ENCODE data around the gene RNF144A.

The RNF144A gene, protein sequence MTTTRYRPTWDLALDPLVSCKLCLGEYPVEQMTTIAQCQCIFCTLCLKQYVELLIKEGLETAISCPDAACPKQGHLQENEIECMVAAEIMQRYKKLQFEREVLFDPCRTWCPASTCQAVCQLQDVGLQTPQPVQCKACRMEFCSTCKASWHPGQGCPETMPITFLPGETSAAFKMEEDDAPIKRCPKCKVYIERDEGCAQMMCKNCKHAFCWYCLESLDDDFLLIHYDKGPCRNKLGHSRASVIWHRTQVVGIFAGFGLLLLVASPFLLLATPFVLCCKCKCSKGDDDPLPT

DNA sequence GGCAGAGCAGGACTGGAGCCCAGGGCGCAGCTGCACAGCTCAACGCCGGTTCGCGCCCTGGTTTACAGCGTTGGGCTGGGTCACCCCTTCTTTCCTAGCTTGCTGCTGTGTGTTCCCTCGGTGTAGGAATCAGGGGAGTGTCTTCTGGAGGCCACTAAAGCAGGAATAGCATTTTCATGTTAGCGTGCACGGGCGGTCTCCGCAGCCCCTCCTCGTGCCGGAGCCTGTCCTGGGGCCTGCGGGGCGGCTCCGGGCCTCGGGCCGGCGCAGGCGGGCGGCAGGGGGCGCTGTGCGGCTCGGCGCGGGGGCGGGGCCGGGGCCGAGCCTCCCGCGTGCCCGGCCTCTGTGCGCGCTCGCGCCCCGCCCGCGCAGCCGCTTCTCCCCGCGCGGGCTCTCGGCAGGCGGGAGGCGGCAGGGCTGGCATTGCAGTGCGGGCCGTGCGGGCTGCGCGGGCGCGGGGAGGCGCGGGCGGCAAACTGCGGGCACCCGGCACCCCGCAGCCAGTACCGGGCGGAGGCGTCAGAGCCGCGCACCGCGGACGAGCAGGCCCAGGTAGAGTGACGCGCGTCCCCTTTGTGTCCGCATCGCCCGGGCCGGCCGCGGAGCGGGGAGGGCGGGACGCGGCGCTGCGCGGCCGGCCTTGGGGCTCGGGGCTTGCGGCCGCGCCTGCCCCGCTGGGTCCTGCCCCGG, at the start of gene RNF144A:
Gene RNF144A (plus strand): TSS at position 342 of the 690 bp plus-strand sequence. CDS start 79,515 bp downstream, outside the sequence.
- TF ChIP-seq, protein P1, sequence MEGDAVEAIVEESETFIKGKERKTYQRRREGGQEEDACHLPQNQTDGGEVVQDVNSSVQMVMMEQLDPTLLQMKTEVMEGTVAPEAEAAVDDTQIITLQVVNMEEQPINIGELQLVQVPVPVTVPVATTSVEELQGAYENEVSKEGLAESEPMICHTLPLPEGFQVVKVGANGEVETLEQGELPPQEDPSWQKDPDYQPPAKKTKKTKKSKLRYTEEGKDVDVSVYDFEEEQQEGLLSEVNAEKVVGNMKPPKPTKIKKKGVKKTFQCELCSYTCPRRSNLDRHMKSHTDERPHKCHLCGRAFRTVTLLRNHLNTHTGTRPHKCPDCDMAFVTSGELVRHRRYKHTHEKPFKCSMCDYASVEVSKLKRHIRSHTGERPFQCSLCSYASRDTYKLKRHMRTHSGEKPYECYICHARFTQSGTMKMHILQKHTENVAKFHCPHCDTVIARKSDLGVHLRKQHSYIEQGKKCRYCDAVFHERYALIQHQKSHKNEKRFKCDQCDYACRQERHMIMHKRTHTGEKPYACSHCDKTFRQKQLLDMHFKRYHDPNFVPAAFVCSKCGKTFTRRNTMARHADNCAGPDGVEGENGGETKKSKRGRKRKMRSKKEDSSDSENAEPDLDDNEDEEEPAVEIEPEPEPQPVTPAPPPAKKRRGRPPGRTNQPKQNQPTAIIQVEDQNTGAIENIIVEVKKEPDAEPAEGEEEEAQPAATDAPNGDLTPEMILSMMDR (IDR thresholded peaks at IDR 0.05; ENCODE audit: extremely low read depth, missing control alignments): peak; percentile 76
- DNase-seq (ENCODE audit: low spot score): peak; percentile 95

DNA sequence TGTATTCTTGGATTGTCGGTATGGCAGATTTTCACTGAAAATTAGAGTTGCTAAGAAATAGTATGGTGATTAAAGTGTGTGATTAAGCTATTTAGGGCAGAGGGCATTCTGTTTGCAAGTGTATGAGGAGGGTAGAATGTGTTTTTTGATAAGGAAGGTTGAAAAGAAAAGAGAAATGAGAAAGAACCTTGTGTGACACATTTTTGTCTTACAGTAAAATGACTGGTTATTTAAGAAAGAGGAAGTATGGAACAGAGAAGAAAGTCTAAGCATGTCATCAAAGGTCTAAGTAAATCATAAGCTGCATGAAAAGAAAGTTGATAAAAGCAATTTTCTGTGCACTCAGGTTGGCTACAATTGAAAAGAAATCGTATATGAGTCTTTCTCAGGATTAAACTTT, 44.8 kb upstream of the RNF144A start:
- TF ChIP-seq, protein P1 (IDR thresholded peaks at IDR 0.05; ENCODE audit: extremely low read depth, missing control alignments): no peak
- DNase-seq (ENCODE audit: low spot score): no peak

DNA sequence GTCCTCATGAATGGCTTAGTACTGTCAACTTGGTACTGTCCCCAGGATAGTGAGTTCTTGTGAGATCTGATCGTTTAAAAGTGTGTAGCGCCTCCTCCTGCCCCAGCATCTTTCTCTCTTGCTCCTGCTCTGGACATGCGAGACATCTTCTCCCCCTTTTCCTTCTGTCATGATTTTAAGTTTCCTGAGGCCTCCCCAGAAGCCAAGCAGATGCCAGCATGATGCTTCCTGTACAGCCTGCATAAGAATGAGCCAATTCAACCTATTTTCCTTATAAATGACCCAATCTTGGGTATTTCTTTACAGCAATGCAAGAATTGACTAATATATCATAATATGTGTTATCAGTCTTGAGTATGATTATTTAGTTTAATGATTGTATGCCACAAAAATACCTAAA, 43.2 kb upstream of the RNF144A start:
- DNase-seq (ENCODE audit: low spot score): no peak
- TF ChIP-seq, protein P1 (IDR thresholded peaks at IDR 0.05; ENCODE audit: extremely low read depth, missing control alignments): no peak

DNA sequence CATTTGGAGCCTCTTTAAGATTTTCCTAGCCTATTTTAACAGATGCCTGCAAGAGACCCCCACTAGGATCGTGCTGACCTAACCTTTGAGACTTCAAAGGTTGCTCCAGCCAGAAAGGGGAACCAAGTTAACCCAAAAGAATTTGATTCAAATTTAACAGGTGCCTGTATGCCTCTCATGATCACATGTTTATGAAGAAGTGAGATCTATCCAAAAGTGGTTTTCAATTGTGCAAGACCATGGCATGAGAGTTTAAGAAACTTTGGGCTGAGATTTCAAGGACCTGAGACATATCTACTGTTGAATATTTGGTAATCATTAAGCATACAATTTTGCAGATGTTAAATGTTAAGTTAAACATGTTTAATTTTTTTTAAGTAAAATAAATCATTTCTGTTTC, 40.9 kb upstream of the RNF144A start:
- TF ChIP-seq, protein P1 (IDR thresholded peaks at IDR 0.05; ENCODE audit: extremely low read depth, missing control alignments): no peak
- no peak for DNase-seq (ENCODE audit: low spot score)

DNA sequence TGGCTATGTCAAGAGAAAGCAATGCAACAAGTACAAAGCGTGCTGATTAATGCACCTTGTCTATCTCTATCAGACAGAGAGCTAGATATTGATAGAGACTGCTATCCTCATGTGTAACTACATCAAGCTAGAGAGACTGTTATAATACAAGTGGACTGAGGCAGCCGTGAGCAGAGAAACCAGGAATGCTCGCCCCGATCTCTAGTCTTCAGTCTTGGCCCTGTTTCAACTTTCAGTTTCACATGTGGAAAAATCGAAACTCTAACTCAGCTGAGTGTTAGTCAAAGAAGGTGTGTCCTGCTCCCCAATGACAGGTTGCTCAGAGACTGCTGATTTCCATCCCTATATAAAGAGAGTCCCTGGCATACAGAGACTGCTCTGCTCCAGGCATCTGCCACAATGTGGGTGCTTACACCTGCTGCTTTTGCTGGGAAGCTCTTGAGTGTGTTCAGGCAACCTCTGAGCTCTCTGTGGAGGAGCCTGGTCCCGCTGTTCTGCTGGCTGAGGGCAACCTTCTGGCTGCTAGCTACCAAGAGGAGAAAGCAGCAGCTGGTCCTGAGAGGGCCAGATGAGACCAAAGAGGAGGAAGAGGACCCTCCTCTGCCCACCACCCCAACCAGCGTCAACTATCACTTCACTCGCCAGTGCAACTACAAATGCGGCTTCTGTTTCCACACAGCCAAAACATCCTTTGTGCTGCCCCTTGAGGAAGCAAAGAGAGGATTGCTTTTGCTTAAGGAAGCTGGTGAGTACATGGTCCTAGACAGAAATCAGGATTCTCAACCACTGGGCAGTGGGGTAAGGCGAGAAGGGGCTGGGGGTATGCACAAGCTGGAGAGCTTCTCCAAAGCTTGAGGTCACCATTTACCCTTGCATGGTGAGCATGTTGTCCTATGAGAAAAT, 39.6 kb upstream of the RNF144A start, which contains the start of gene RSAD2:
Gene RSAD2 (plus strand): TSS at position 376 of the 903 bp plus-strand sequence. CDS start 24 bp downstream, at position 400.
- no peak for DNase-seq (ENCODE audit: low spot score)
- TF ChIP-seq, protein P1 (IDR thresholded peaks at IDR 0.05; ENCODE audit: extremely low read depth, missing control alignments): no peak

DNA sequence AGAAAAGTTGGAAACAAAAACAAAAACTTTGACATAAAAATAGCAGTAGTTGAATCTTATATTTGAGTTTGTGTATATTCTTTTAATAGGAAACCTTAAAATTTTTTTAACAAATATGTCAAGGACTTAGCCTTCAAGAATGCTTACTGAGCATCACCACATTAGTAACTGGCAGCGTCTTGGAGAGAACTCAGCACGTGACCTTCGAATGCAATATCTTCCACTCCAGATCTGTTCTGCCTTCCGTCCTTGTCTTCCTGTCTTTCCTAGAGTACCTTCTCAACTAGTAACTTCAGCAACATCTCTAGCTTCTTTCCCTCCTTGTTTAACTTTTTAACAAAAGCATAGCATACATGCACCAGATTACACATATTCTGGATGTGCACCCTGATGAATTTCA, 38.7 kb upstream of the RNF144A start:
- no peak for DNase-seq (ENCODE audit: low spot score)
- TF ChIP-seq, protein P1 (IDR thresholded peaks at IDR 0.05; ENCODE audit: extremely low read depth, missing control alignments): no peak

All from GM20000 (cell line).